ENCODE data around the gene GBF1.
A peak's percentile ranks its signal among the peaks of the same experiment; 100 is the strongest.

The GBF1 gene

DNA sequence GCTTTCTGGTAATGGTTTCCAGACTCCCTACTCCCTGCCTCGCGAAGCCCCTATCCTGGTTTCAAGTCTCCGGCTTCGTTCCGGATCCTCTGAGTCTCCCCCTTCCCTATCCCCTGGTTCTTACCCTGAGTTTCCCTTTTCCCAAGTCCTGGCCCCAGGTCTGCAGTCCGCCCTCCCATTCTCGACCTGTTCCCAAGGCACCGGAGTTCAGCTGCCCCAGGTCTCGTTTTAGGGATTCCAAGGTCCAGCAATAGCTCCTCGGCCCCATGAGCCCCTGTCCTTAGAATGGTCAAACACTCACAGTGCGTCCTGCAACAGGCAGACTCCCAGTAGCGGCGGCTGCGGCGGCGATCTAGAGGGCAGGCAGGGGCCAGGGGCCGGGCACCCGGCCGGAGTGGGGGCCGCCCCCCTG, 4.3 kb upstream of the GBF1 start:
- no peak for DNase-seq (ENCODE audit: low read depth in 1 of 2, low spot score in 1 of 2)
- Histone ChIP-seq H3K27me3 (ENCODE audit: insufficient read depth, poor library complexity, severe bottlenecking) (peaks cover 15% of the 10 kb centered on the region), H3K27ac (replicated peaks) (no peak overlapping the region), H3K4me3 (replicated peaks; ENCODE audit: insufficient read depth, low read length) (peak overlapping the region; percentile 55)
- TF ChIP-seq, protein P1, sequence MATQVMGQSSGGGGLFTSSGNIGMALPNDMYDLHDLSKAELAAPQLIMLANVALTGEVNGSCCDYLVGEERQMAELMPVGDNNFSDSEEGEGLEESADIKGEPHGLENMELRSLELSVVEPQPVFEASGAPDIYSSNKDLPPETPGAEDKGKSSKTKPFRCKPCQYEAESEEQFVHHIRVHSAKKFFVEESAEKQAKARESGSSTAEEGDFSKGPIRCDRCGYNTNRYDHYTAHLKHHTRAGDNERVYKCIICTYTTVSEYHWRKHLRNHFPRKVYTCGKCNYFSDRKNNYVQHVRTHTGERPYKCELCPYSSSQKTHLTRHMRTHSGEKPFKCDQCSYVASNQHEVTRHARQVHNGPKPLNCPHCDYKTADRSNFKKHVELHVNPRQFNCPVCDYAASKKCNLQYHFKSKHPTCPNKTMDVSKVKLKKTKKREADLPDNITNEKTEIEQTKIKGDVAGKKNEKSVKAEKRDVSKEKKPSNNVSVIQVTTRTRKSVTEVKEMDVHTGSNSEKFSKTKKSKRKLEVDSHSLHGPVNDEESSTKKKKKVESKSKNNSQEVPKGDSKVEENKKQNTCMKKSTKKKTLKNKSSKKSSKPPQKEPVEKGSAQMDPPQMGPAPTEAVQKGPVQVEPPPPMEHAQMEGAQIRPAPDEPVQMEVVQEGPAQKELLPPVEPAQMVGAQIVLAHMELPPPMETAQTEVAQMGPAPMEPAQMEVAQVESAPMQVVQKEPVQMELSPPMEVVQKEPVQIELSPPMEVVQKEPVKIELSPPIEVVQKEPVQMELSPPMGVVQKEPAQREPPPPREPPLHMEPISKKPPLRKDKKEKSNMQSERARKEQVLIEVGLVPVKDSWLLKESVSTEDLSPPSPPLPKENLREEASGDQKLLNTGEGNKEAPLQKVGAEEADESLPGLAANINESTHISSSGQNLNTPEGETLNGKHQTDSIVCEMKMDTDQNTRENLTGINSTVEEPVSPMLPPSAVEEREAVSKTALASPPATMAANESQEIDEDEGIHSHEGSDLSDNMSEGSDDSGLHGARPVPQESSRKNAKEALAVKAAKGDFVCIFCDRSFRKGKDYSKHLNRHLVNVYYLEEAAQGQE (IDR thresholded peaks at IDR 0.05; ENCODE audit: insufficient replicate concordance, low read depth): no peak
- TF ChIP-seq POLR2AphosphoS5 (IDR thresholded peaks at IDR 0.05; ENCODE audit: low read depth): no peak
- TF ChIP-seq, protein P2, sequence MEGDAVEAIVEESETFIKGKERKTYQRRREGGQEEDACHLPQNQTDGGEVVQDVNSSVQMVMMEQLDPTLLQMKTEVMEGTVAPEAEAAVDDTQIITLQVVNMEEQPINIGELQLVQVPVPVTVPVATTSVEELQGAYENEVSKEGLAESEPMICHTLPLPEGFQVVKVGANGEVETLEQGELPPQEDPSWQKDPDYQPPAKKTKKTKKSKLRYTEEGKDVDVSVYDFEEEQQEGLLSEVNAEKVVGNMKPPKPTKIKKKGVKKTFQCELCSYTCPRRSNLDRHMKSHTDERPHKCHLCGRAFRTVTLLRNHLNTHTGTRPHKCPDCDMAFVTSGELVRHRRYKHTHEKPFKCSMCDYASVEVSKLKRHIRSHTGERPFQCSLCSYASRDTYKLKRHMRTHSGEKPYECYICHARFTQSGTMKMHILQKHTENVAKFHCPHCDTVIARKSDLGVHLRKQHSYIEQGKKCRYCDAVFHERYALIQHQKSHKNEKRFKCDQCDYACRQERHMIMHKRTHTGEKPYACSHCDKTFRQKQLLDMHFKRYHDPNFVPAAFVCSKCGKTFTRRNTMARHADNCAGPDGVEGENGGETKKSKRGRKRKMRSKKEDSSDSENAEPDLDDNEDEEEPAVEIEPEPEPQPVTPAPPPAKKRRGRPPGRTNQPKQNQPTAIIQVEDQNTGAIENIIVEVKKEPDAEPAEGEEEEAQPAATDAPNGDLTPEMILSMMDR (IDR thresholded peaks at IDR 0.05; ENCODE audit: insufficient read depth, low read length): no peak
- no peak for TF ChIP-seq GABPA (IDR thresholded peaks at IDR 0.05; ENCODE audit: low read depth)
- no peak for TF ChIP-seq SPI1 (IDR thresholded peaks at IDR 0.05; ENCODE audit: borderline replicate concordance, low read depth)

GRCh38 chr10:102241444-102242117, 3.8 kb upstream of the GBF1 start, which contains the start of gene PITX3:
PITX3 (minus strand) TSS chr10:102241512; CDS start chr10:102232080, 9,432 bp downstream.
- peak; percentile 83 to 88 for DNase-seq (ENCODE audit: low read depth in 1 of 2, low spot score in 1 of 2)
- no peak within 1 kb of the TSS for H3K27ac ChIP-seq (replicated peaks)
- H3K4me3 ChIP-seq (replicated peaks; ENCODE audit: insufficient read depth, low read length): peak within 1 kb of the TSS; percentile 55
- TF ChIP-seq GABPA (IDR thresholded peaks at IDR 0.05; ENCODE audit: low read depth) (no peak), SPI1 (IDR thresholded peaks at IDR 0.05; ENCODE audit: borderline replicate concordance, low read depth) (no peak), POLR2AphosphoS5 (IDR thresholded peaks at IDR 0.05; ENCODE audit: low read depth) (no peak)
- TF ChIP-seq, protein P1 (IDR thresholded peaks at IDR 0.05; ENCODE audit: insufficient replicate concordance, low read depth): no peak
- TF ChIP-seq, protein P2 (IDR thresholded peaks at IDR 0.05; ENCODE audit: insufficient read depth, low read length): no peak
- peaks cover 15% of the 10 kb centered on the region for H3K27me3 ChIP-seq (ENCODE audit: insufficient read depth, poor library complexity, severe bottlenecking)

DNA sequence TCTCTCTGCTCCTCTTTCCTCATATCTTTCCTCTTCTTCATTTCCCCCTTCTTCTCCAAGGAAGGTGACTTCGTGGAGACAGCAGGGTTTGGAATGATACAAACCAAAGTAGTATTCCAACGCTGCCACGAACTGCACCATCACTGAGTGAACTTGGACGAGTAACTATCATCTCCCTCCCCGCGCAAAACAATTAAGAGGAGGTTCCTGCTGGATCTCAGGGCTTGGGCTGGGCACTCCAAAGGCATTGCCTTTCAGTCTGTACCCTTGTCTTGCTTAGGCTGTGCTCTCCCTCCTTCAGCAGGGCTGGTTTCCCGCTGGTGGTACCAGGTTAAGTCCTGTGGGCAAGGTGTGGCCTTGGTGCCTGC, 3.2 kb upstream of the GBF1 start:
- no peak for DNase-seq (ENCODE audit: low read depth in 1 of 2, low spot score in 1 of 2)
- Histone ChIP-seq H3K4me3 (replicated peaks; ENCODE audit: insufficient read depth, low read length) (peak overlapping the region; percentile 55), H3K27me3 (ENCODE audit: insufficient read depth, poor library complexity, severe bottlenecking) (peaks cover 15% of the 10 kb centered on the region), H3K27ac (replicated peaks) (no peak overlapping the region)
- TF ChIP-seq SPI1 (IDR thresholded peaks at IDR 0.05; ENCODE audit: borderline replicate concordance, low read depth) (no peak), POLR2AphosphoS5 (IDR thresholded peaks at IDR 0.05; ENCODE audit: low read depth) (no peak), GABPA (IDR thresholded peaks at IDR 0.05; ENCODE audit: low read depth) (no peak)
- TF ChIP-seq, protein P1 (IDR thresholded peaks at IDR 0.05; ENCODE audit: insufficient replicate concordance, low read depth): no peak
- TF ChIP-seq, protein P2 (IDR thresholded peaks at IDR 0.05; ENCODE audit: insufficient read depth, low read length): no peak
